ENCODE data around the gene AKAP6.
"Not testable (repeated sequence)": the region's sequence is repeated elsewhere in the genome, so short reads cannot be mapped to it uniquely, and the experiment has no call there.

DNA sequence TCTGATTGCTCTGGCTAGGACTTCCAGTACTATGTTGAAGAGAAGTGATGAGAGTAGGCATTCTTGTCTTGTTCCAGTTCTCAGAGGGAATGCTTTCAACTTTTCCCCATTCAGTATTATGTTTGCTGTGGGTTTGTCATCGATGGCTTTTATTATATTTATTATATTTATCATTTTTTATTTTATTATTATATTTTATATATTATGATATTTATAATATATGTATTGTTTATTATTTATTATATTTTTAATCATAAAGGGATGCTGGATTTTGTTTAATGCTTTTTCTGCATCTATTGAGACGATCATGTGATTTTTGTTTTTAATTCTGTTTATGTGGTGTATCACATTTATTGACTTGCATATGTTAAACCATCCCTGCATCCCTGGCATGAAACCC lies 58.2 kb downstream of the AKAP6 start:
- TF ChIP-seq, protein P1, sequence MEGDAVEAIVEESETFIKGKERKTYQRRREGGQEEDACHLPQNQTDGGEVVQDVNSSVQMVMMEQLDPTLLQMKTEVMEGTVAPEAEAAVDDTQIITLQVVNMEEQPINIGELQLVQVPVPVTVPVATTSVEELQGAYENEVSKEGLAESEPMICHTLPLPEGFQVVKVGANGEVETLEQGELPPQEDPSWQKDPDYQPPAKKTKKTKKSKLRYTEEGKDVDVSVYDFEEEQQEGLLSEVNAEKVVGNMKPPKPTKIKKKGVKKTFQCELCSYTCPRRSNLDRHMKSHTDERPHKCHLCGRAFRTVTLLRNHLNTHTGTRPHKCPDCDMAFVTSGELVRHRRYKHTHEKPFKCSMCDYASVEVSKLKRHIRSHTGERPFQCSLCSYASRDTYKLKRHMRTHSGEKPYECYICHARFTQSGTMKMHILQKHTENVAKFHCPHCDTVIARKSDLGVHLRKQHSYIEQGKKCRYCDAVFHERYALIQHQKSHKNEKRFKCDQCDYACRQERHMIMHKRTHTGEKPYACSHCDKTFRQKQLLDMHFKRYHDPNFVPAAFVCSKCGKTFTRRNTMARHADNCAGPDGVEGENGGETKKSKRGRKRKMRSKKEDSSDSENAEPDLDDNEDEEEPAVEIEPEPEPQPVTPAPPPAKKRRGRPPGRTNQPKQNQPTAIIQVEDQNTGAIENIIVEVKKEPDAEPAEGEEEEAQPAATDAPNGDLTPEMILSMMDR (IDR thresholded peaks at IDR 0.05), result not testable (repeated sequence)
- TF ChIP-seq POLR2AphosphoS5, POLR2A (IDR thresholded peaks at IDR 0.05): not testable (repeated sequence)
